ENCODE data around the gene MIXL1.

DNA sequence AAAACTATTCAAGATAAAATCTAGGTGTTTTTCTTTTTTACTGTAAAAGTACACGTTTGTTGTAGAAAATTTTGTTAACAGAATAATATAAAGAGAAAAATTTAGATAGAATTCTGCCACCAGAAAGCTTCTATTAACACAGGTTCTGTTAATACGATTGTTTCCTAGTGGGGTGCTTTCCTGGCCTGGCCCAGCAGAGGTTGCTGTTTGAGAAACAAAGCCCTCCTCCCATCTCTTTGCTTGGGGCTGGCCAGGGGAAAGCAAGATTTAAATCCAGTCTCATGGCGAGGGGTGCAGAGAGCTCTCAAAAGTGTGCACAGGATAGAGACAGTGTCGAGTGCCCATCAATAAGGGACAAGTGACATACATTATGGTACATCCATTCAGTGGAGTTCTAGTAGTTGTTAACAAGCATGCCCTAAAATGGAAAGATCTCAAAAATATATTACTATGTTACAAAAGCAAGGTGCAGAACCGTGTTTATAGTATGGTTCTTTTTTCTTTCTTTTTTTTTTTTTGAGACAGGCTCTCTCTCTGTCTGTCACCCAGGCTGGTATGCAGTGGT, 22.4 kb upstream of the MIXL1 start:
- TF ChIP-seq, protein P1, sequence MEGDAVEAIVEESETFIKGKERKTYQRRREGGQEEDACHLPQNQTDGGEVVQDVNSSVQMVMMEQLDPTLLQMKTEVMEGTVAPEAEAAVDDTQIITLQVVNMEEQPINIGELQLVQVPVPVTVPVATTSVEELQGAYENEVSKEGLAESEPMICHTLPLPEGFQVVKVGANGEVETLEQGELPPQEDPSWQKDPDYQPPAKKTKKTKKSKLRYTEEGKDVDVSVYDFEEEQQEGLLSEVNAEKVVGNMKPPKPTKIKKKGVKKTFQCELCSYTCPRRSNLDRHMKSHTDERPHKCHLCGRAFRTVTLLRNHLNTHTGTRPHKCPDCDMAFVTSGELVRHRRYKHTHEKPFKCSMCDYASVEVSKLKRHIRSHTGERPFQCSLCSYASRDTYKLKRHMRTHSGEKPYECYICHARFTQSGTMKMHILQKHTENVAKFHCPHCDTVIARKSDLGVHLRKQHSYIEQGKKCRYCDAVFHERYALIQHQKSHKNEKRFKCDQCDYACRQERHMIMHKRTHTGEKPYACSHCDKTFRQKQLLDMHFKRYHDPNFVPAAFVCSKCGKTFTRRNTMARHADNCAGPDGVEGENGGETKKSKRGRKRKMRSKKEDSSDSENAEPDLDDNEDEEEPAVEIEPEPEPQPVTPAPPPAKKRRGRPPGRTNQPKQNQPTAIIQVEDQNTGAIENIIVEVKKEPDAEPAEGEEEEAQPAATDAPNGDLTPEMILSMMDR (conservative IDR thresholded peaks at IDR 0.05; ENCODE audit: low read length), result peak; percentile 91
- TF ChIP-seq EZH2phosphoT487 (IDR thresholded peaks at IDR 0.05; ENCODE audit: borderline replicate concordance, low read depth, low read length), result no peak
